SIG-M5 treated with dmso at 0.1 percent for 504 hours (cell line): ENCODE results near the gene USO1.
"Not testable (repeated sequence)": the region's sequence is repeated elsewhere in the genome, so short reads cannot be mapped to it uniquely, and the experiment has no call there.

ENCODE experiments used
- DNase-seq: peaks from one replicate; lab custom pipeline; 2025; ENCODE audit not compliant: unreplicated experiment; lab: John Stamatoyannopoulos, UW

Gene USO1

GRCh38 chr4:75710246-75710645 is 14.1 kb upstream of the USO1 start:
- no peak for DNase-seq

- no peak for DNase-seq
These were observed 10.4 kb upstream of the USO1 start for GRCh38 chr4:75714011-75714410.

GRCh38 chr4:75714704-75715103 is 9.7 kb upstream of the USO1 start:
- no peak for DNase-seq

- no peak for DNase-seq
These were observed 9.1 kb upstream of the USO1 start for GRCh38 chr4:75715105-75715799.

GRCh38 chr4:75716054-75716453 is 8.3 kb upstream of the USO1 start:
- DNase-seq: not testable (repeated sequence)

GRCh38 chr4:75717408-75717807 is 7.0 kb upstream of the USO1 start:
- no peak for DNase-seq

- DNase-seq: no peak
These were observed 5.8 kb upstream of the USO1 start for GRCh38 chr4:75718529-75718928.

- DNase-seq: no peak
These were observed 2.0 kb upstream of the USO1 start for GRCh38 chr4:75722417-75722816.

- DNase-seq: no peak
These were observed 963 bp upstream of the USO1 start for GRCh38 chr4:75723163-75724065.

- peak; percentile 24 for DNase-seq
These were observed 719 bp downstream of the USO1 start for GRCh38 chr4:75724867-75725724.

- not testable (repeated sequence) for DNase-seq
These were observed 1.7 kb downstream of the USO1 start for GRCh38 chr4:75725942-75726538.

- DNase-seq: no peak
These were observed 2.2 kb downstream of the USO1 start for GRCh38 chr4:75726577-75726976.

GRCh38 chr4:75727073-75727472 is 2.7 kb downstream of the USO1 start:
- no peak for DNase-seq

- DNase-seq: no peak
These were observed 5.5 kb downstream of the USO1 start for GRCh38 chr4:75729836-75730235.

GRCh38 chr4:75733369-75733768 is 9.0 kb downstream of the USO1 start:
- no peak for DNase-seq

- DNase-seq: no peak
These were observed 11.1 kb downstream of the USO1 start for GRCh38 chr4:75735525-75735924.

GRCh38 chr4:75736862-75737261 is 12.5 kb downstream of the USO1 start:
- DNase-seq: no peak

GRCh38 chr4:75737398-75737797 is 13.0 kb downstream of the USO1 start:
- DNase-seq: no peak

GRCh38 chr4:75741027-75741426 is 16.6 kb downstream of the USO1 start:
- no peak for DNase-seq

GRCh38 chr4:75742451-75742850 is 18.1 kb downstream of the USO1 start:
- DNase-seq: no peak

GRCh38 chr4:75745161-75745560 is 20.8 kb downstream of the USO1 start:
- peak; percentile 95 for DNase-seq
